WTC11 (cell line): Measurements from ENCODE around the gene TDRD3. TPM values are rescaled to one million over a fixed set of nuclear protein-coding genes. Genes with fewer than 3 reads are reported as not detected.
A peak's percentile ranks its signal among the peaks of the same experiment; 100 is the strongest.

Experiments used
- ATAC-seq: fragments of 200-7000 bp; cut with Tn5 transposase; 2 replicates; pipeline ENCODE4 v1.10.0; 2021; ENCODE audit warnings: mild to moderate bottlenecking, moderate library complexity
- CTCF ChIA-PET: fragments of 300-600 bp; sonication (Branson Sonifier 250); formaldehyde crosslinking; loops from one replicate; lab custom pipeline; 2021; ENCODE audit warnings: antibody characterized with exemption; lab: Charles Lee
- POLR2A ChIA-PET: fragments of 350-600 bp; sonication (Branson Sonifier 250); formaldehyde crosslinking; loops from one replicate; lab custom pipeline; 2021; ENCODE audit warnings: antibody characterized with exemption; lab: Charles Lee
- DNase-seq: peaks from one replicate; pipeline ENCODE4 v3.0.0; 2021; ENCODE audit warnings: low spot score
- H3K27ac Mint-ChIP-seq: 2 replicates; pipeline ENCODE4 v1.8.0; 2021; ENCODE audit warnings: mixed read lengths
- H3K27me3 Mint-ChIP-seq: 2 replicates; pipeline ENCODE4 v1.8.0; 2021; ENCODE audit warnings: low read depth, mild to moderate bottlenecking, moderate library complexity, mixed read lengths
- H3K36me3 Mint-ChIP-seq: 2 replicates; pipeline ENCODE4 v1.8.0; 2021; ENCODE audit warnings: mixed read lengths
- H3K4me1 Mint-ChIP-seq: 2 replicates; pipeline ENCODE4 v1.8.0; 2022; ENCODE audit warnings: mixed read lengths
- H3K4me3 Mint-ChIP-seq: 2 replicates; pipeline ENCODE4 v1.8.0; 2021; ENCODE audit warnings: mild to moderate bottlenecking, moderate library complexity, mixed read lengths
- H3K9me3 Mint-ChIP-seq: 2 replicates; pipeline ENCODE4 v1.8.0; 2021; ENCODE audit warnings: mixed read lengths
- ATF2 ChIP-seq: sonication (generic); formaldehyde crosslinking; IDR thresholded peaks from 2 replicates; pipeline ENCODE4 v1.8.1; 2022; ENCODE audit warnings: low read depth, missing genetic modification reagents, borderline replicate concordance
- CREM ChIP-seq: sonication (generic); formaldehyde crosslinking; IDR thresholded peaks from 2 replicates; pipeline ENCODE4 v1.8.1; 2022; ENCODE audit warnings: mild to moderate bottlenecking, missing genetic modification reagents, moderate library complexity
- ERG ChIP-seq: fragments of 250-450 bp; sonication (Bioruptor Pico); IDR thresholded peaks from 2 replicates; pipeline ENCODE4 v1.8.0; 2021; ENCODE audit warnings: mild to moderate bottlenecking
- HMGA2 ChIP-seq: fragments of 250-450 bp; sonication (Bioruptor Pico); IDR thresholded peaks from 2 replicates; pipeline ENCODE4 v1.4.0; 2021; ENCODE audit warnings: mild to moderate bottlenecking, moderate library complexity
- HMGXB4 ChIP-seq: sonication (generic); formaldehyde crosslinking; IDR thresholded peaks from 2 replicates; pipeline ENCODE4 v1.8.1; 2023; ENCODE audit warnings: mild to moderate bottlenecking, moderate library complexity, missing genetic modification reagents
- IRF2 ChIP-seq: sonication (generic); formaldehyde crosslinking; IDR thresholded peaks from 2 replicates; pipeline ENCODE4 v1.8.0; 2022; ENCODE audit warnings: low read depth, missing genetic modification reagents, borderline replicate concordance
- JUN ChIP-seq: sonication (generic); formaldehyde crosslinking; IDR thresholded peaks from 2 replicates; pipeline ENCODE4 v1.8.0; 2023; ENCODE audit warnings: mild to moderate bottlenecking, missing genetic modification reagents
- MLX ChIP-seq: sonication (generic); formaldehyde crosslinking; IDR thresholded peaks from 2 replicates; pipeline ENCODE4 v1.8.1; 2023; ENCODE audit warnings: mild to moderate bottlenecking, missing genetic modification reagents, moderate library complexity
- NR2C2 ChIP-seq: sonication (generic); formaldehyde crosslinking; IDR thresholded peaks from 2 replicates; pipeline ENCODE4 v1.8.0; 2022; ENCODE audit warnings: mild to moderate bottlenecking, missing genetic modification reagents
- RORB ChIP-seq: fragments of 250-450 bp; sonication (Bioruptor Pico); IDR thresholded peaks from 2 replicates; pipeline ENCODE4 v1.9.0; 2021; ENCODE audit warnings: mild to moderate bottlenecking
- SMAD3 ChIP-seq: sonication (generic); formaldehyde crosslinking; IDR thresholded peaks from 2 replicates; pipeline ENCODE4 v1.8.0; 2022; ENCODE audit warnings: missing genetic modification reagents, mild to moderate bottlenecking, borderline replicate concordance
- STAT6 ChIP-seq: sonication (generic); formaldehyde crosslinking; conservative IDR thresholded peaks from 2 replicates; pipeline ENCODE4 v1.8.1; 2023; ENCODE audit warnings: mild to moderate bottlenecking, low read depth, missing genetic modification reagents, moderate library complexity
- TEAD1 ChIP-seq: sonication (generic); formaldehyde crosslinking; IDR thresholded peaks from 2 replicates; pipeline ENCODE4 v1.8.0; 2022; ENCODE audit warnings: mild to moderate bottlenecking, missing genetic modification reagents
- USF1 ChIP-seq: sonication (generic); formaldehyde crosslinking; IDR thresholded peaks from 2 replicates; pipeline ENCODE4 v1.8.0; 2022; ENCODE audit warnings: mild to moderate bottlenecking, missing genetic modification reagents
- ZBTB21 ChIP-seq: sonication (generic); formaldehyde crosslinking; IDR thresholded peaks from 2 replicates; pipeline ENCODE4 v1.8.1; 2023; ENCODE audit warnings: mild to moderate bottlenecking, missing genetic modification reagents, borderline replicate concordance
- ZBTB43 ChIP-seq: sonication (generic); formaldehyde crosslinking; IDR thresholded peaks from 2 replicates; pipeline ENCODE4 v1.8.1; 2023; ENCODE audit warnings: mild to moderate bottlenecking, missing genetic modification reagents
- ZNF317 ChIP-seq: sonication (generic); formaldehyde crosslinking; IDR thresholded peaks from 2 replicates; pipeline ENCODE4 v1.8.1; 2023; ENCODE audit warnings: low read depth, mild to moderate bottlenecking, moderate library complexity, missing genetic modification reagents, borderline replicate concordance
- ZNF671 ChIP-seq: fragments of 250-450 bp; sonication (Bioruptor Pico); IDR thresholded peaks from 2 replicates; pipeline ENCODE4 v1.8.0; 2021; ENCODE audit warnings: mild to moderate bottlenecking
- total RNA-seq: library from RNA; stranded (reverse); gene quantifications from 3 replicates; pipeline ENCODE4 v1.2.3, GENCODE V29; 2021

TDRD3 gene
- total RNA-seq, 1 experiment from 2014 or later: 19.5 TPM

- Mint-ChIP-seq H3K36me3 (peaks cover 48% of the 10 kb centered on the region), H3K4me1 (peaks cover 14% of the 10 kb centered on the region), H3K4me3 (no peak overlapping the region), H3K27me3 (no peaks in the 10 kb centered on the region), H3K27ac (no peak overlapping the region), H3K9me3 (peaks cover 29% of the 10 kb centered on the region)
- ATAC-seq: no peak
- CTCF ChIA-PET: no interaction called here
- POLR2A ChIA-PET: no interaction called here
- no peak for TF ChIP-seq ZBTB43 (CRISPR knock-in tag)
- no peak for TF ChIP-seq IRF2 (CRISPR knock-in tag)
- TF ChIP-seq CREM (CRISPR knock-in tag): no peak
- DNase-seq: no peak
Observed at GRCh38 chr13:60491531-60491930, 94.5 kb downstream of the TDRD3 start.

- peaks cover 36% of the 10 kb centered on the region for H3K9me3 Mint-ChIP-seq
- no peak overlapping the region for H3K4me3 Mint-ChIP-seq
- DNase-seq: no peak
- no peaks in the 10 kb centered on the region; the same call in 1 of the 2 replicates for H3K27me3 Mint-ChIP-seq
- CTCF ChIA-PET: no interaction called here
- H3K36me3 Mint-ChIP-seq: peaks cover 51% of the 10 kb centered on the region
- peaks cover 14% of the 10 kb centered on the region for H3K4me1 Mint-ChIP-seq
- no peak overlapping the region for H3K27ac Mint-ChIP-seq
- TF ChIP-seq ZNF317 (CRISPR knock-in tag) (no peak), ZBTB21 (no peak), ATF2 (no peak), ZNF671 (no peak), RORB (CRISPR knock-in tag) (no peak), USF1 (CRISPR knock-in tag) (no peak), ERG (CRISPR knock-in tag) (no peak)
- TF ChIP-seq, all 79 proteins: peak for 0
- ATAC-seq: no peak
- POLR2A ChIA-PET: no interaction called here
Observed at GRCh38 chr13:60492187-60492586, 95.2 kb downstream of the TDRD3 start.

- Mint-ChIP-seq H3K27me3 (no peaks in the 10 kb centered on the region; the same call in 1 of the 2 replicates), H3K4me3 (peak overlapping the region; percentile 0), H3K36me3 (peaks cover 54% of the 10 kb centered on the region), H3K4me1 (peaks cover 14% of the 10 kb centered on the region), H3K9me3 (peaks cover 43% of the 10 kb centered on the region), H3K27ac (peak overlapping the region; percentile 63)
- ChIA-PET CTCF (no interaction called here), POLR2A (no interaction called here)
- DNase-seq (no peak), ATAC-seq (peak; percentile 67; the same call in 1 of the 2 replicates)
- no peak for TF ChIP-seq JUN (CRISPR knock-in tag)
- no peak for TF ChIP-seq HMGXB4 (CRISPR knock-in tag)
- TF ChIP-seq MLX (CRISPR knock-in tag): no peak
- no peak for TF ChIP-seq HMGA2 (CRISPR knock-in tag)
- TF ChIP-seq STAT6: no peak
- TF ChIP-seq CREM (CRISPR knock-in tag): no peak
- no peak for TF ChIP-seq NR2C2 (CRISPR knock-in tag)
- TF ChIP-seq TEAD1 (CRISPR knock-in tag): no peak
- no peak for TF ChIP-seq ATF2
- TF ChIP-seq SMAD3: no peak
Observed at GRCh38 chr13:60494296-60494695, 97.3 kb downstream of the TDRD3 start.
